Kidney (tissue), 14 donors: ENCODE data around the gene IL4R. TPM values are rescaled to one million over a fixed set of nuclear protein-coding genes. Genes with fewer than 3 reads are reported as not detected.

Source experiments
- DNase-seq, 5 donors: peaks; one replicate each; pipeline ENCODE4 v3.0.0-alpha.2; 2013 to 2020
- FAIRE-seq: peaks from 2 replicates; lab custom pipeline; 2012; peaks lifted over from hg19 to GRCh38; lab: Jason Lieb, UNC
- H3K27ac ChIP-seq, 2 donors: one replicate each; pipeline ENCODE4 v1.7.0; 2013; ENCODE audit warnings: low read depth in 2 of 2, low read length in 2 of 2, inconsistent platforms in 1 of 2
- H3K27me3 ChIP-seq: one replicate; pipeline ENCODE4 v1.7.1; 2013; ENCODE audit warnings: low read length, inconsistent platforms; ENCODE audit not compliant: control insufficient read depth, insufficient read depth
- H3K36me3 ChIP-seq, 3 donors: one replicate each; pipeline versions ENCODE4 v1.7.0 to v1.7.1; 2013; ENCODE audit warnings: low read length in 3 of 3, control low read depth in 1 of 3, inconsistent platforms in 1 of 3; ENCODE audit not compliant: insufficient read depth in 3 of 3, control insufficient read depth in 2 of 3
- H3K4me1 ChIP-seq, 3 donors: one replicate each; pipeline versions ENCODE4 v1.7.0 to v1.7.1; 2013; ENCODE audit warnings: low read length in 3 of 3, inconsistent platforms in 1 of 3, low read depth in 1 of 3; ENCODE audit not compliant: control insufficient read depth in 2 of 3, insufficient read depth in 2 of 3
- H3K4me3 ChIP-seq, 3 donors: one replicate each; pipeline versions ENCODE4 v1.7.0 to v1.8.1; 2013; ENCODE audit warnings: low read length in 3 of 3, control low read depth in 1 of 3, inconsistent platforms in 1 of 3
- H3K9ac ChIP-seq, 3 donors: one replicate each; pipeline versions ENCODE4 v1.7.0 to v1.7.1; 2013; ENCODE audit warnings: low read length in 3 of 3, control low read depth in 1 of 3, inconsistent platforms in 1 of 3
- H3K9me3 ChIP-seq, 3 donors: one replicate each; pipeline versions ENCODE4 v1.7.0 to v1.7.1; 2013; ENCODE audit warnings: low read length in 3 of 3, control low read depth in 1 of 3, inconsistent platforms in 1 of 3; ENCODE audit not compliant: control insufficient read depth in 2 of 3, insufficient read depth in 1 of 3
- intact Hi-C: fragments of 100-400 bp; cut with DNase I; formaldehyde crosslinking; loops from one replicate; pipeline ENCODE4 v1.11.1; 2022
- polyA plus RNA-seq: library from polyadenylated mRNA; stranded (reverse); fragments of 350-450 nt; fragmentation: Illumina TruSeq; extraction: RNeasy Lipid Tissue Mini Kit (QIAGEN cat#74804); gene quantifications from one replicate; pipeline ENCODE4 v1.2.3, GENCODE V29; 2014; ENCODE audit warnings: low read depth, low replicate concordance; ENCODE audit not compliant: insufficient read depth
- total RNA-seq: library from RNA; stranded (reverse); fragmentation: NEBNext Ultra II Directional; extraction: Animal tissue kit (Norgen Biotek cat#: 25700); gene quantifications from one replicate; pipeline ENCODE4 v1.2.1, GENCODE V29; 2021
- TF ChIP-seq, protein P1 (sequence below): IDR thresholded peaks from 3 replicates; pipeline ENCODE4 v1.5.1; 2012; ENCODE audit warnings: mild to moderate bottlenecking, moderate library complexity, borderline replicate concordance; ENCODE audit not compliant: insufficient read depth; ENCODE audit errors: extremely low read depth
- donor health status: control.
- donor health status: control.
- donor health status: control.
- donor health status: control.
- donor health status: control.
- donor health status: DM: yes; HTN: yes; CAD: no.
- donor health status: Normal renal cell carcinoma (clear cell type).

The IL4R gene
- total and polyA plus RNA-seq, 2 donors from 2014 or later = 13.8 to 115 TPM

DNA sequence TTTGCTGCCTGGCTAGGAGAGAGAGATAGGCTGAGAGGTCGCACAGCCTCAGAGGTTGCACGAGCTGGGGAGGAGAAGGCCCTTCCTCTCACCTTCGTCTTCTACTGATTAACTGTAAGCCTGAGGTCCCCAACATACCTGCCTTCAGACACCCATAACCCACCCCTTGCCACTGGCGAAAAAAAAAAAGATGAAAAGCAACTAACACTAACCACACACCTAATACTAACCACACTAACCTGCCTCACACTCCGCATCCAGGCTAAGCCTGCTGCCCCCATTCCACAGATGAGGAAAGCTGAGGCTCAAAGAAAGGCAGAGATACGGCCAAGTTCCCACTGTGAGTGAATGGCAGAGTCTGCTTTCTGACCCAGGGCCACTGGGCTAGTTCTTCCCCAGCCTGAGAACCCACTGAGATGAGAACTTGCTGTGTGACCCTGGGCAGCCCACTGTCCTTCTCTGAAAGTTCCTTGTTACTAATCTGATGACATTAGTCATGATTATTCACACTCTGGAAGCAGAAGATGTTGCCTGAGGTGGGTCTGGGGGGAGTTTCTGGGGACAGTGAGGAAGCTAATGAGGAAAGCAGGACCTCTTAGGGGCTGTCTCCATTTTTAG is 92.8 kb downstream of the IL4R start:
- Histone ChIP-seq H3K9ac (no peak overlapping the region), H3K36me3 (no peaks in the 10 kb centered on the region), H3K4me3 (no peak overlapping the region), H3K4me1 (peaks cover 0 to 6% (median 0%) of the 10 kb centered on the region in 3 donors), H3K27ac (no peak overlapping the region), H3K27me3 (no peaks in the 10 kb centered on the region), H3K9me3 (no peaks in the 10 kb centered on the region)
- DNase-seq = no peak
- TF ChIP-seq, protein P1, sequence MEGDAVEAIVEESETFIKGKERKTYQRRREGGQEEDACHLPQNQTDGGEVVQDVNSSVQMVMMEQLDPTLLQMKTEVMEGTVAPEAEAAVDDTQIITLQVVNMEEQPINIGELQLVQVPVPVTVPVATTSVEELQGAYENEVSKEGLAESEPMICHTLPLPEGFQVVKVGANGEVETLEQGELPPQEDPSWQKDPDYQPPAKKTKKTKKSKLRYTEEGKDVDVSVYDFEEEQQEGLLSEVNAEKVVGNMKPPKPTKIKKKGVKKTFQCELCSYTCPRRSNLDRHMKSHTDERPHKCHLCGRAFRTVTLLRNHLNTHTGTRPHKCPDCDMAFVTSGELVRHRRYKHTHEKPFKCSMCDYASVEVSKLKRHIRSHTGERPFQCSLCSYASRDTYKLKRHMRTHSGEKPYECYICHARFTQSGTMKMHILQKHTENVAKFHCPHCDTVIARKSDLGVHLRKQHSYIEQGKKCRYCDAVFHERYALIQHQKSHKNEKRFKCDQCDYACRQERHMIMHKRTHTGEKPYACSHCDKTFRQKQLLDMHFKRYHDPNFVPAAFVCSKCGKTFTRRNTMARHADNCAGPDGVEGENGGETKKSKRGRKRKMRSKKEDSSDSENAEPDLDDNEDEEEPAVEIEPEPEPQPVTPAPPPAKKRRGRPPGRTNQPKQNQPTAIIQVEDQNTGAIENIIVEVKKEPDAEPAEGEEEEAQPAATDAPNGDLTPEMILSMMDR = no peak
- FAIRE-seq = no peak
- intact Hi-C loops = no loop called here

DNA sequence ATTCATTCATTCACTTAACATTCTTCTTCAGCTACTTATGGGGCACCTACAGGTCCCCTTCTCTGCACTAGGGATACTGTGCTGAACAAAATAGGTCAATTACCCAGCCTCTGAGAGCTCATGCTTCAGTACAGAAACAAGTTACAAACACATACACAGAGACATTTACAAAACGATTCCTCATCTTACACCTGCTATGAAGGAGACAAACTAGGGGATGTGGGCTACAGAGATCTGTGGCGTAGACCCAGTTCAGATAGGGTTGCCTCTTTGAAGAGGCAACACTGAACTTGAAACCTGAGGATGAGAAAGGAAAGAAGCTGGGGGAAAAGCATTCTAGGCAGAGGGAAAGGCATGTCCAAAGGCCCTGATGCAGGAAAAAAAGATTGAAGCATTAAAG is 93.4 kb downstream of the IL4R start:
- DNase-seq = no peak
- intact Hi-C loops = no loop called here

DNA sequence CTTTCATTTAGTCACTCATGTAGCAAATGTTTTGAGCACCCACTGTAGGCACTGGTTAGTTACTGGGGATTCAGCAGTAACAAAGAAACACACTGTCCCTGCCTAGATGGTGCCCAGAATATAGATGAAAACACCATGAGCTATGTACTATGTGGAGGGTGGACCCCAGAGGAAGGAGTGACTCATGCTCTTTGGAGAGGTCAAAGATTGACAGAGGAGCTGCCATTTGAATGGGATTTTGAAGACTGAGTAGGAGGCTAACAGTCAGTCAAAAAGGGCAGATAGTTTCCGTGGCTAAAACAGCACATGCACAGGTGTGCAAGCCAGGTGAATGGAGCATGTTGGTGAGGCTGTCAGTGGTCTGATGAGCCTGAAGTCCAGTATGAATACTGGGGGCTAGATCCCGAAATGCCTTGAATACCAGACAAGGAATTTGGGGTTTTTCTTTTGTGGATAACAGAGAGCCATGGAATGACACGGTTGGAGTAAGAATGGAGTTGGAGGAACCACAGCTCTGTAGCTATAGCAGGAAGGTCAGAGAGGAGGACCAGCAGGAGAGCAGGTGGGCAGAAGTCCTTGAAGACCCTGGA is 94.3 kb downstream of the IL4R start:
- no peak overlapping the region for H3K27ac ChIP-seq
- DNase-seq = no peak
- H3K4me1 ChIP-seq = peaks cover 0 to under 1% (median 0%) of the 10 kb centered on the region in 3 donors
- FAIRE-seq = no peak
- no peaks in the 10 kb centered on the region for H3K36me3 ChIP-seq
- H3K9me3 ChIP-seq = no peaks in the 10 kb centered on the region
- H3K4me3 ChIP-seq = no peak overlapping the region
- TF ChIP-seq, protein P1 = no peak
- H3K27me3 ChIP-seq = no peaks in the 10 kb centered on the region
- intact Hi-C loops = no loop called here
- no peak overlapping the region for H3K9ac ChIP-seq

More for the DNA sequence above, 93.4 kb downstream of the IL4R start:
- Histone ChIP-seq H3K9ac (no peak overlapping the region), H3K36me3 (no peaks in the 10 kb centered on the region), H3K9me3 (no peaks in the 10 kb centered on the region), H3K27me3 (no peaks in the 10 kb centered on the region), H3K27ac (no peak overlapping the region), H3K4me1 (peaks cover 0 to 4% (median 0%) of the 10 kb centered on the region in 3 donors), H3K4me3 (no peak overlapping the region)
- no peak for FAIRE-seq
- TF ChIP-seq, protein P1 = no peak
